Colonic mucosa (tissue), 4 donors: ENCODE data around the gene MEAF6. TPM values are rescaled to one million over a fixed set of nuclear protein-coding genes. Genes with fewer than 3 reads are reported as not detected.

Experiments
- DNase-seq: peaks from one replicate; pipeline ENCODE4 v3.0.0-alpha.2; 2020
- H3K27ac ChIP-seq: fragments of 200-600 bp; one replicate; pipeline ENCODE4 v1.8.0; 2021
- H3K27me3 ChIP-seq: fragments of 200-600 bp; one replicate; pipeline ENCODE4 v1.8.0; 2021
- H3K36me3 ChIP-seq: fragments of 200-600 bp; one replicate; pipeline ENCODE4 v1.8.0; 2021
- H3K4me1 ChIP-seq: fragments of 200-600 bp; one replicate; pipeline ENCODE4 v1.8.0; 2021; ENCODE audit warnings: mild to moderate bottlenecking
- H3K4me3 ChIP-seq: fragments of 200-600 bp; one replicate; pipeline ENCODE4 v1.8.0; 2021
- H3K9ac ChIP-seq, 2 donors: one replicate each; pipeline ENCODE4 v1.7.0; 2013; ENCODE audit warnings: control low read depth in 2 of 2, low read depth in 2 of 2, low read length in 2 of 2
- H3K9me3 ChIP-seq: fragments of 200-600 bp; one replicate; pipeline ENCODE4 v1.8.0; 2021
- intact Hi-C: fragments of 100-400 bp; cut with DNase I; formaldehyde crosslinking; loops from one replicate; pipeline ENCODE4 v1.14.1; 2022
- total RNA-seq, 2 donors: library from RNA; stranded (reverse); fragmentation: NEBNext Ultra II Directional in 1 of 2; extraction: Animal tissue kit (Norgen Biotek cat#: 25700) in 1 of 2; gene quantifications; one replicate each; pipeline ENCODE4 v1.2.1, GENCODE V29; 2021
- TF ChIP-seq, protein P1 (sequence below): fragments of 200-600 bp; IDR thresholded peaks from one replicate; pipeline ENCODE4 v1.8.0; 2022; ENCODE audit warnings: antibody characterized with exemption, mild to moderate bottlenecking
- donor health status: healthy.
- donor health status: DM: no; HTN: no; CAD: no.
- donor health status: DM: no; HTN: no; CAD: no.

Gene MEAF6
- total RNA-seq, 2 donors from 2014 or later: 32.9 to 40.6 TPM

- H3K4me1 ChIP-seq: no peaks in the 10 kb centered on the region
- intact Hi-C loops: loop anchor here (5.0 kb wide), 2 partner anchors 38 to 123 kb away; partner anchors contain the start of gene GNL2
These were observed 44.5 kb upstream of the MEAF6 start for GRCh38 chr1:37559080-37559479.

DNA sequence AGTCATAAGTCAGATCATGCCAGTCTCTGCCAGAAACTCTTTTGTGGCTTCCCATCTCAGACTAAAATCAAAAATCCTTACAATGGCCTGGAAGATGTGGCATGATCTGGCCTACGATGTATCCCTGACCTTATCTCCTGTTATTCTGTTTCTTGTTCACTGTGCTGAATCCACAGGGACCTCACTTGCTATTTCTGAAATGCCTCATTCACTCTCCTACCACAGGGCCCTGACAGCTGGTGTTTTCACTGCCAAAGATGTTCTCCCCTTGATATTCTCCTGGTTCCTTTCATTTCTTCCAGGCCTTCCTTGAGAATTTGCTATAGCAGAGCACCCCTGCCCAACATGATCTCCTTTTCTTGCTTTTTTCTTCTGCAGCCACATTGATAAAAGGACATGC, 43.8 kb upstream of the MEAF6 start:
- DNase-seq: no peak
- H3K27ac ChIP-seq: no peak overlapping the region
- no peak overlapping the region for H3K9ac ChIP-seq
- intact Hi-C loops: loop anchor here (5.0 kb wide), 2 partner anchors 39 to 124 kb away; partner anchors contain the start of gene GNL2
- H3K4me1 ChIP-seq: no peaks in the 10 kb centered on the region
- H3K27me3 ChIP-seq: no peaks in the 10 kb centered on the region
- H3K36me3 ChIP-seq: no peaks in the 10 kb centered on the region
- no peaks in the 10 kb centered on the region for H3K9me3 ChIP-seq
- TF ChIP-seq, protein P1, sequence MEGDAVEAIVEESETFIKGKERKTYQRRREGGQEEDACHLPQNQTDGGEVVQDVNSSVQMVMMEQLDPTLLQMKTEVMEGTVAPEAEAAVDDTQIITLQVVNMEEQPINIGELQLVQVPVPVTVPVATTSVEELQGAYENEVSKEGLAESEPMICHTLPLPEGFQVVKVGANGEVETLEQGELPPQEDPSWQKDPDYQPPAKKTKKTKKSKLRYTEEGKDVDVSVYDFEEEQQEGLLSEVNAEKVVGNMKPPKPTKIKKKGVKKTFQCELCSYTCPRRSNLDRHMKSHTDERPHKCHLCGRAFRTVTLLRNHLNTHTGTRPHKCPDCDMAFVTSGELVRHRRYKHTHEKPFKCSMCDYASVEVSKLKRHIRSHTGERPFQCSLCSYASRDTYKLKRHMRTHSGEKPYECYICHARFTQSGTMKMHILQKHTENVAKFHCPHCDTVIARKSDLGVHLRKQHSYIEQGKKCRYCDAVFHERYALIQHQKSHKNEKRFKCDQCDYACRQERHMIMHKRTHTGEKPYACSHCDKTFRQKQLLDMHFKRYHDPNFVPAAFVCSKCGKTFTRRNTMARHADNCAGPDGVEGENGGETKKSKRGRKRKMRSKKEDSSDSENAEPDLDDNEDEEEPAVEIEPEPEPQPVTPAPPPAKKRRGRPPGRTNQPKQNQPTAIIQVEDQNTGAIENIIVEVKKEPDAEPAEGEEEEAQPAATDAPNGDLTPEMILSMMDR: no peak
- no peak overlapping the region for H3K4me3 ChIP-seq

More at GRCh38 chr1:37559080-37559479, 44.5 kb upstream of the MEAF6 start:
- H3K9me3 ChIP-seq: no peaks in the 10 kb centered on the region
- no peak for DNase-seq
- no peak overlapping the region for H3K9ac ChIP-seq
- H3K27me3 ChIP-seq: no peaks in the 10 kb centered on the region
- TF ChIP-seq, protein P1: no peak
- H3K4me3 ChIP-seq: no peak overlapping the region
- H3K36me3 ChIP-seq: no peaks in the 10 kb centered on the region
- H3K27ac ChIP-seq: no peak overlapping the region

GRCh38 chr1:37557402-37557801, 42.8 kb upstream of the MEAF6 start:
- TF ChIP-seq, protein P1: no peak
- Histone ChIP-seq H3K9me3 (no peaks in the 10 kb centered on the region), H3K4me1 (peaks cover 5% of the 10 kb centered on the region), H3K27ac (no peak overlapping the region), H3K27me3 (no peaks in the 10 kb centered on the region), H3K36me3 (no peaks in the 10 kb centered on the region), H3K9ac (no peak overlapping the region), H3K4me3 (no peak overlapping the region)
- no peak for DNase-seq
- intact Hi-C loops: loop anchor here (5.0 kb wide), 2 partner anchors 40 to 125 kb away; partner anchors contain the start of gene GNL2

- DNase-seq: peak; percentile 85
- Histone ChIP-seq H3K9ac (peak within 1 kb of the TSS; percentile 1 to 9), H3K36me3 (no peaks in the 10 kb centered on the region), H3K27ac (no peak within 1 kb of the TSS), H3K4me1 (peaks cover 5% of the 10 kb centered on the region), H3K27me3 (no peaks in the 10 kb centered on the region), H3K4me3 (no peak within 1 kb of the TSS), H3K9me3 (no peaks in the 10 kb centered on the region)
- TF ChIP-seq, protein P1: no peak
- intact Hi-C loops: loop anchor here (5.0 kb wide), 2 partner anchors 41 to 126 kb away; partner anchors contain the start of gene GNL2
These were observed 42.2 kb upstream of the MEAF6 start, which contains the start of gene DNALI1 for GRCh38 chr1:37556712-37557196. Gene DNALI1 (plus strand): TSS chr1:37556940. CDS start chr1:37556995, 55 bp downstream.

DNA sequence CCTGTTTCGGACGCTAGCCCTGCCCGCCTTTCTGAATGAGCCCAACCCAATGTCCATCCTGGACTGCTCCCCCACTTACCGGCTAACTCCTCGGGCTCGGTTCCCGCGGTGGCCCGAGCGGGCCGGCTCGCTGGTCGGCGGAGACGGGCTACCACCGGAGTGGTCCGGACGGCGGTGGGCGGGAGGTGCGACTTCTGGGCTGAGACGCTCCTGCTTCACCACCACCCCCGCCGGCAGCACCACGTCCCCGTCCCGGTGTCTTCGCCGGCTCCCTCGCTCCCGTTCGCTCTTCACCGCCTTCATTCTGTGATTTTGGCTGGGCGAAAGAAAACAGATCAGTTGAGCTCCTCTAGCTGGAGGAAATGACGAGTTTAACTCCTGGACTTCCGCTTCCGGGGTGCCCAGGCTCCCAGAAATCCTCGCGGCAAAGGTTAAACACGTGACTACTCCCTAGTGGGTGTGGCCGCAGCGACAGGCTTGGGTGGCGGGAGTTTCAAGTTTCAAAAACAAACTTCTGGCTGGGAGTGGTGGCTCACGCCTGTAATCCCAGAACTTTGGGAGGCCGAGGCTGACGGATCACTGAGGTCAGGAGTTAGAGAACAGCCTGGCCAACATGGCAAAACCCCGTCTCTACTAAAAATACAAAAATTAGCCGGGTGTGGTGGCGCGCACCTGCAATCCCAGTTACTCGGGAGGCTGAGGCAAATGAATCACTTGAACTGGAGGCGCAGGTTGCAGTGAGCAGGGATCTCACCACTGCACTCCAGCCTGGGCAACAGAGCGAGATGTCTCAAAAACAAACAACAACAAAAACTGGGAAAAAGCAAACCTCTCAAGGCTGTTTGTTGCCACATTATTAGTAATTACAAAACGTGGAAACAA, 39.6 kb upstream of the MEAF6 start, which contains the start of gene SNIP1:
SNIP1 (minus strand) TSS at position 367 of the 882 bp plus-strand sequence; CDS start at position 303, 64 bp downstream.
- Histone ChIP-seq H3K4me1 (peaks cover 5% of the 10 kb centered on the region), H3K27me3 (no peaks in the 10 kb centered on the region), H3K9ac (peak within 1 kb of the TSS; percentile 67 to 98), H3K4me3 (peak within 1 kb of the TSS; percentile 99), H3K27ac (peak within 1 kb of the TSS; percentile 68), H3K36me3 (no peaks in the 10 kb centered on the region), H3K9me3 (no peaks in the 10 kb centered on the region)
- intact Hi-C loops: no loop called here
- DNase-seq: peak; percentile 97
- TF ChIP-seq, protein P1: no peak
